IMR-90 (cell line): ENCODE results near the gene GLO1. TPM values are rescaled to one million over a fixed set of nuclear protein-coding genes. Genes with fewer than 3 reads are reported as not detected.

Experiments
- polyA plus RNA-seq, 3 experiments: library from polyadenylated mRNA; depleted of rRNA; stranded (reverse); fragments of >200 nt; gene quantifications; 2 replicates each; pipeline ENCODE4 v1.2.3, GENCODE V29; 2012; ENCODE audit warnings: low replicate concordance in 1 of 3
- total RNA-seq: library from RNA; depleted of rRNA; stranded (reverse); fragments of >200 nt; gene quantifications from 2 replicates; pipeline ENCODE4 v1.2.3, GENCODE V29; 2012; rRNA removed

GLO1 gene
- total and polyA plus RNA-seq, 2 of the 4 experiments (the other 2 are of a cell fraction), result 65.1 to 111 TPM

Other genes starting within 250 kb of the GLO1 start
- 13.9 and 22.0 TPM in 2 replicates for gene BTBD9, start 63.2 kb downstream of the GLO1 start, total RNA-seq
- 4.0 and 4.1 TPM in 2 replicates for gene BTBD9, start 63.2 kb downstream of the GLO1 start, polyA plus RNA-seq (2012; rRNA removed)
- under 0.01 TPM in 1 of 2 replicates, not detected in the other for gene DNAH8, start 12.2 kb upstream of the GLO1 start, total RNA-seq
- not detected in 2 replicates for gene DNAH8, start 12.2 kb upstream of the GLO1 start, polyA plus RNA-seq (2012; rRNA removed)